ENCODE results near the gene LGR5.
"Not testable (repeated sequence)": the region's sequence is repeated elsewhere in the genome, so short reads cannot be mapped to it uniquely, and the experiment has no call there.

DNA sequence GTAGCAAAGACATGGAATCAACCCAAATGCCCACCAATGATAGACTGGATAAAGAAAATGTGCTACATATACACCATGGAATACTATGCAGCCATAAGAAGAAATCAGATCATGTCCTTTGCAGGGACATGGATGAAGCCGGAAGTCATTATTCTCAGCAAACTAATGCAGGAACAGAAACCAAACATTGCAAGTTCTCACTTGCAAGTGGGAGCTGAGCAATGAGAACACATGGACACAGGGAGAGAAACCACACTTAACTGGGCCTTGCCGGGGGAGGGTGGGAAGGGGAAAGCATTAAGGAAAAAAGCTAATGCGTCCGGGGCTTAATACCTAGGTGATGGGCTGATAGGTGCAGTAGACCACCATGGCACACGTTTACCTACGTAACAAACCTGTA, 130.3 kb downstream of the LGR5 start:
- TF ChIP-seq CTCF, EP300 (IDR thresholded peaks at IDR 0.05): not testable (repeated sequence)
